ENCODE data around the gene USP40.

- no peak for TF ChIP-seq CTCF (optimal IDR thresholded peaks at IDR 0.05 in 1 of 3, IDR thresholded peaks at IDR 0.05 in 1 of 3, conservative IDR thresholded peaks at IDR 0.05 in 1 of 3; ENCODE audit: extremely low read depth in 1 of 3, insufficient read depth in 2 of 3, low read length in 3 of 3)
- no peak for TF ChIP-seq EZH2 (IDR thresholded peaks at IDR 0.05; ENCODE audit: low read length)
Measured at GRCh38 chr2:233492078-233492477, 74.5 kb downstream of the USP40 start.

Measured in keratinocyte (primary cell).